ENCODE measurements around the gene CTNNAL1.
"Not testable (repeated sequence)": the region's sequence is repeated elsewhere in the genome, so short reads cannot be mapped to it uniquely, and the experiment has no call there.

The CTNNAL1 gene

GRCh38 chr9:109012876-109013678 is at the start of gene CTNNAL1:
TSS of gene CTNNAL1 (minus strand) at chr9:109013499. CDS start at chr9:109013442, 57 bp downstream.
- POLR2A ChIA-PET: interaction anchor here (0.7 kb wide), 1 partner anchor 106 kb away, joined by 3 read pairs; no protein-coding TSS in a partner anchor
- no peak for TF ChIP-seq CTCF (IDR thresholded peaks at IDR 0.05; ENCODE audit: control extremely low read depth, extremely low read depth, low read depth, missing control alignments)
- CTCF ChIA-PET: no interaction called here
- peak; percentile 96 for DNase-seq (ENCODE audit: extremely low spot score)

- no peak for DNase-seq (ENCODE audit: extremely low spot score)
- ChIA-PET POLR2A (no interaction called here), CTCF (no interaction called here)
- TF ChIP-seq CTCF (IDR thresholded peaks at IDR 0.05; ENCODE audit: control extremely low read depth, extremely low read depth, low read depth, missing control alignments): no peak
These were observed 49.2 kb upstream of the CTNNAL1 start for GRCh38 chr9:109062543-109062942.

- ChIA-PET CTCF (interaction anchor here (1.3 to 1.6 kb wide), 2 partner anchors 9 to 12 kb away, joined by 5 to 6 read pairs; no protein-coding TSS in a partner anchor), POLR2A (no interaction called here)
- DNase-seq (ENCODE audit: extremely low spot score): no peak
- TF ChIP-seq CTCF (IDR thresholded peaks at IDR 0.05; ENCODE audit: control extremely low read depth, extremely low read depth, low read depth, missing control alignments): no peak
These were observed 46.9 kb upstream of the CTNNAL1 start for GRCh38 chr9:109060191-109060590.

- POLR2A ChIA-PET; DNase-seq (ENCODE audit: extremely low spot score): not testable (repeated sequence)
- CTCF ChIA-PET: interaction anchor here (1.4 kb wide), 1 partner anchor 10 kb away, joined by 3 read pairs; no protein-coding TSS in a partner anchor
These were observed 39.8 kb upstream of the CTNNAL1 start for GRCh38 chr9:109053121-109053520.

- no peak for TF ChIP-seq CTCF (IDR thresholded peaks at IDR 0.05; ENCODE audit: control extremely low read depth, extremely low read depth, low read depth, missing control alignments)
- CTCF ChIA-PET: interaction anchor here (1.3 to 1.6 kb wide), 2 partner anchors 9 to 12 kb away, joined by 3 to 4 read pairs; no protein-coding TSS in a partner anchor
- POLR2A ChIA-PET: no interaction called here
- DNase-seq (ENCODE audit: extremely low spot score): no peak
These were observed 39.1 kb upstream of the CTNNAL1 start for GRCh38 chr9:109052416-109052815.

- POLR2A ChIA-PET: no interaction called here
- TF ChIP-seq CTCF (IDR thresholded peaks at IDR 0.05; ENCODE audit: control extremely low read depth, extremely low read depth, low read depth, missing control alignments): no peak
- DNase-seq (ENCODE audit: extremely low spot score): no peak
- CTCF ChIA-PET: interaction anchor here (1.3 to 1.6 kb wide), 2 partner anchors 8 to 11 kb away, joined by 3 to 4 read pairs; no protein-coding TSS in a partner anchor
These were observed 38.4 kb upstream of the CTNNAL1 start for GRCh38 chr9:109051733-109052132.

GRCh38 chr9:109050444-109050843 is 37.1 kb upstream of the CTNNAL1 start:
- no peak for DNase-seq (ENCODE audit: extremely low spot score)
- ChIA-PET CTCF (interaction anchor here (1.0 kb wide), 1 partner anchor 10 kb away, joined by 3 read pairs; no protein-coding TSS in a partner anchor), POLR2A (no interaction called here)
- TF ChIP-seq CTCF (IDR thresholded peaks at IDR 0.05; ENCODE audit: control extremely low read depth, extremely low read depth, low read depth, missing control alignments): no peak
